Coronary artery (tissue), 2 donors: ENCODE results near the gene DSCAML1.

Source experiments
- DNase-seq: peaks from one replicate; pipeline ENCODE4 v3.0.0-alpha.2; 2017; ENCODE audit warnings: low spot score
- H3K27ac ChIP-seq, 2 donors: fragments of 200-600 bp; sonication (generic); one replicate each; pipeline ENCODE4 v1.5.1; 2016 to 2019
- H3K4me3 ChIP-seq: fragments of 200-600 bp; sonication (generic); 2 replicates; pipeline ENCODE4 v1.5.1; 2016; ENCODE audit warnings: mild to moderate bottlenecking, moderate library complexity
- TF ChIP-seq, protein P1 (sequence below): fragments of 200-600 bp; sonication (generic); IDR thresholded peaks from one replicate; pipeline ENCODE4 v1.5.1; 2019; ENCODE audit warnings: antibody characterized with exemption

The DSCAML1 gene

DNA sequence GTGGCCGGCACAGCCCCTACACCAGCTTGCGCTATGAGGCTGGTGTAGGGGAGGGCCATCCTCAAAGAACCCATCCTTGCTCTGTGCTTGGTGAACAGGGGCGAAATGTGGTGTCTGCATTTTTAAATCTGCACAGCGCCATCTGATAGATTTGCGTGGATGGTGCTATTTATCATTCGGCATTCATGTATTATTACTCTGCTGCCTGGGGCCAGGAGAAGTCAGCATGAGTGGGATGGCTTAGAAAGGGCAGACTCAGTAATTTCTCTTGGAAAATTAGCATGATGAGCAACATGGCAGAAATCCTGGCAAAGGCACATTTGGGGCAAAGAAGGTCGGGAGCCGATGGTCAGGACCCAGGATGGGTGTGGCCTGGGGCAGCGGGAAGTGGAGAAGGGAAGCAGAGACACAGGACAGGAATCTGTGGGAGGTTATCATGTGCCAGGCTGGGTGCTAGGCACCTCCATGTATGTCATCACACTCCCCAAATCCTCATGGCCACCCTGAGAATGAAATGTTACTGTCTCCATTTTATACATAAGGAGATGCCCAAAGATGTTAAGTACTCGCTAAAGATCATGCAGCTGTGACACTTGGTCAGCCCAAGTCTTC, 320.4 kb downstream of the DSCAML1 start:
- Histone ChIP-seq H3K27ac (no peak overlapping the region), H3K4me3 (no peak overlapping the region)
- TF ChIP-seq, protein P1, sequence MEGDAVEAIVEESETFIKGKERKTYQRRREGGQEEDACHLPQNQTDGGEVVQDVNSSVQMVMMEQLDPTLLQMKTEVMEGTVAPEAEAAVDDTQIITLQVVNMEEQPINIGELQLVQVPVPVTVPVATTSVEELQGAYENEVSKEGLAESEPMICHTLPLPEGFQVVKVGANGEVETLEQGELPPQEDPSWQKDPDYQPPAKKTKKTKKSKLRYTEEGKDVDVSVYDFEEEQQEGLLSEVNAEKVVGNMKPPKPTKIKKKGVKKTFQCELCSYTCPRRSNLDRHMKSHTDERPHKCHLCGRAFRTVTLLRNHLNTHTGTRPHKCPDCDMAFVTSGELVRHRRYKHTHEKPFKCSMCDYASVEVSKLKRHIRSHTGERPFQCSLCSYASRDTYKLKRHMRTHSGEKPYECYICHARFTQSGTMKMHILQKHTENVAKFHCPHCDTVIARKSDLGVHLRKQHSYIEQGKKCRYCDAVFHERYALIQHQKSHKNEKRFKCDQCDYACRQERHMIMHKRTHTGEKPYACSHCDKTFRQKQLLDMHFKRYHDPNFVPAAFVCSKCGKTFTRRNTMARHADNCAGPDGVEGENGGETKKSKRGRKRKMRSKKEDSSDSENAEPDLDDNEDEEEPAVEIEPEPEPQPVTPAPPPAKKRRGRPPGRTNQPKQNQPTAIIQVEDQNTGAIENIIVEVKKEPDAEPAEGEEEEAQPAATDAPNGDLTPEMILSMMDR: no peak
- no peak for DNase-seq

DNA sequence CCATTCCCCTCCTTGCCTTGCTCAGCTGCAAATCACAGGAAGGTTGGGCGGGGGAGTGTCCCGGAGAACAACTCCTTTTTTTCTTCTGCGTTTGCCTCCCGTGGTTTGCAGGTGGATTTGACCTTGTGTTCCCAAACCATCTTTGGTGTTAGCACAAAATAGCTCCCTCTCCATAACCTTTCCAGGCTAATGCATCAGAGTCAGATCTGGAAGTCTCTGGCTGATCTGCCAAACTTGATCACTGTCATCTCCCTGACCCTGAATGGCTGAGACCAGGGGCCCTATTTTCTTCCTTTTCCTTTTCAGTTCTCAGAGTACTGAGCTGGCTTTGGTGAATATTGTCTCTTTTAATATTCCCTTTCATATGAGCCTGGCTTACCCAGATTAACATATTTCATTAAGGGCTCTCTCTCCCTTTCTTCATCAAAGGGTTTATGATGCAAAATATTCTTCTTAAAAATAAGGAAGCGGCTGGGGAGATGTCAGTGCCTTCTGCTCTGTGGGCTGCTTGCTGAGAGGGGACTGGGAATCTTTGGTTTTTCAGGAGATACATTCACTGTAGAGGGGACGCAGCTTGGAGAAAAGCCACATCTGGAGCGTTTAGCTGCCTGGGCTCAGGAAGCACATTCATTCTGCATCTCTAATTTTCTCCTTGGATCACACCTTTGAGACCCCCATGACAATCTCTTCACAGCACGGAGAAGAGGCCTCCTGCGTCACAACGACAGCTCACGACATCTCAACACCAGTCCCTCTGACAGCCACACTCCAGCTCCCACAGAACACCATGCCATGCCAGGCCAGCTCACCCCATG, 321.1 kb downstream of the DSCAML1 start:
- no peak overlapping the region for H3K27ac ChIP-seq
- TF ChIP-seq, protein P1: no peak
- no peak overlapping the region for H3K4me3 ChIP-seq
- DNase-seq: no peak

DNA sequence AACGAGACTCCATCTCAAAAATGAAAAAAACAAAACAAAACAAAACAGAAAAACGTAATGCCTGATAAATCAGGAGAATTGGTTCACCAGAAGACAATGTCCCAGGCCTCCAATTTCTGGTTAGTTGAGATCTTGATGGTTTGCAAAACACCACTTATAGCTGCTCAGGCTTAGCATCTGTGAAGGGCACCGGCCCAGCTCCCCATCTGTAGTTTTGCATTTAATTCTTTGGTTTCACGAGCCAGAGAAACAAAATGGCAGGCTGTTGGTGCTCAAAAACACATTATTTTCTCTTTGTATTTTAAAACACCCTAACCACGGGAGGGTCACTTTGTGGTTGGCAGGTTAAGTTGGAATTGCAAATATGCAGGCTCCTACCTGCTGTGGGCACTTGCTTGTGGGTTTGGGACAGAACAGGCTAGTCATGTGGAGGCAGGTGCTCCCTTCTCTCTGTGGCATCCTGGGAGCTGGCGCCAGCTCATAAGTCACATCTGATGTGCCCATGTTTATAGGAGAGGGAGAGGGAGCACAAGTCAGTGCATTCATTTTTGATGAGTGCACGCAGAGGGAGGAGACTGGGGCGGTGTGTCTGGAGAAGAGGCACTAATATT, 323.4 kb downstream of the DSCAML1 start:
- TF ChIP-seq, protein P1: no peak
- no peak for DNase-seq
- no peak overlapping the region for H3K4me3 ChIP-seq
- no peak overlapping the region for H3K27ac ChIP-seq

DNA sequence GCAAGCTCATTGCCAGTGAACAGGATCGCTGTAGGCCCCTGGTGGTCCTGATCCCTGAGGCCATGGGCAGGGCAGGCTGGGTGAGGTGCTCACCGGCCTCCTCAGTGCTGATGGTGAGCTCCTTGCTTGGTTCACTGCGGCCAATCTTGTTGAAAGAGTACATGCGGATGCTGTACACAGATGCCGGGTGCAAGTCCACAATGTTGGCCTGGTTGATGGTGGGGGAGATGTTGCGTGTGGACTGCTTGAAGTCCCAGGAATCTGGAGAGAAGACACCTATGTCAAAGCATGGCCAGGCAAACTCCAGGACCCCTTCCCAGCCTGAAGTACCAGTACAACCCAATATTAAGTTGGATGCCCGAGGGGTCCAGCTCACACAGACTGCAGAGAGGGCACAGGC, 325.2 kb downstream of the DSCAML1 start:
- no peak for DNase-seq
- Histone ChIP-seq H3K4me3 (no peak overlapping the region), H3K27ac (no peak overlapping the region)
- TF ChIP-seq, protein P1: no peak

DNA sequence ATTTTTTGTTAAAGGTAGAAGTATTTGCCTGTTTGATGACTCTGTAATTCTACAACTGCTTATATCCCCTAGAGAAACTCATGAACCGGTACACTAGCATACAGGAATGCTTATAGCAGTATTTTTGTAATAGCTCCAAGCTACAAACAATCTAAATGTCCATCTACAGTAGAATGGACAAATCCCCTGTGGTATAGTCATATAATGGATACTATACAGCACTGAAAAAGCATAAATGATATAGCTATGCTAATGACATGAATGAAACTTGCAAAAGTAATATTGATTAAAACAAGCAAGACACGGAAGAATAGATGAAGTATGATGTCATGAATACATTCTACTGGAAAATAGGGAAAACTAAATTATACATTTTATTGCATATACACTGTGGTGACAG, 326.4 kb downstream of the DSCAML1 start:
- TF ChIP-seq, protein P1: no peak
- no peak overlapping the region for H3K4me3 ChIP-seq
- DNase-seq: no peak
- no peak overlapping the region for H3K27ac ChIP-seq

DNA sequence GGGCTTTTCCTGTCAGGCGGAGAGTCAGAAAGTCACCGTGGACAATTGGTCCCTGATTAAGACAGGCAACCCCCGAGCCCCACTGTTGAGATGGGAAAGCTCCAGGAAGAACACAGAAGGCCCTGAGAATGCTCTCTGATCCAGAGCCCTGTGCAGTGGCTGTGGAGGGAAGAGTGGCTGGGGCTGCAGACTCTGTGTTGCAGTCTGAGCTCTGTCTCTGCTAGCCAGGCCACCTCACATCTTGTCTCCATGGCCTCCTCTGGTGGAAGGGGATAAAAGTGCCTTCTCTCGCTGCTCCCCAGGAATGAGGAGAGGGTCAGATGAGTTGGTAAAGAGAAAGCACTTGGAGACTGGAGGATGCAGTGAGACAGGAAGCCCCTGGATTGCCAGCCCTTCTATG, 328.1 kb downstream of the DSCAML1 start:
- TF ChIP-seq, protein P1: no peak
- Histone ChIP-seq H3K27ac (no peak overlapping the region), H3K4me3 (no peak overlapping the region)
- no peak for DNase-seq
